Liver (tissue), 9 donors: ENCODE measurements around the gene TMEM132E. TPM values are rescaled to one million over a fixed set of nuclear protein-coding genes. Genes with fewer than 3 reads are reported as not detected.

Experiments
- DNase-seq: peaks from one replicate; pipeline ENCODE4 v3.0.0-alpha.2; 2017; ENCODE audit warnings: low spot score
- H3K27ac ChIP-seq, 2 donors: one replicate each; pipeline ENCODE4 v1.7.0; 2013; ENCODE audit warnings: inconsistent platforms in 2 of 2, low read length in 2 of 2, control low read depth in 1 of 2, low read depth in 1 of 2, mild to moderate bottlenecking in 1 of 2
- H3K27me3 ChIP-seq, 4 donors: one replicate each; pipeline versions ENCODE4 v1.6.1 to v1.7.0; 2013; ENCODE audit warnings: low read length in 3 of 4, inconsistent platforms in 1 of 4, mild to moderate bottlenecking in 1 of 4, moderate library complexity in 1 of 4; ENCODE audit not compliant: control insufficient read depth in 4 of 4, insufficient read depth in 4 of 4
- H3K36me3 ChIP-seq, 4 donors: one replicate each; pipeline versions ENCODE4 v1.6.1 to v1.7.0; 2013; ENCODE audit warnings: low read length in 3 of 4, mild to moderate bottlenecking in 3 of 4, low read depth in 1 of 4, moderate library complexity in 1 of 4; ENCODE audit not compliant: control insufficient read depth in 4 of 4, insufficient read depth in 3 of 4
- H3K4me1 ChIP-seq, 4 donors: one replicate each; pipeline versions ENCODE4 v1.6.1 to v1.7.0; 2013; ENCODE audit warnings: low read length in 3 of 4, mild to moderate bottlenecking in 3 of 4, moderate library complexity in 1 of 4; ENCODE audit not compliant: control insufficient read depth in 4 of 4, insufficient read depth in 4 of 4
- H3K4me3 ChIP-seq, 3 donors: one replicate each; pipeline versions ENCODE4 v1.6.1 to v1.7.0; 2013; ENCODE audit warnings: low read length in 3 of 3, control low read depth in 1 of 3, low read depth in 1 of 3, mild to moderate bottlenecking in 1 of 3
- H3K9ac ChIP-seq, 2 donors: one replicate each; pipeline ENCODE4 v1.7.0; 2013; ENCODE audit warnings: low read length in 2 of 2, mild to moderate bottlenecking in 2 of 2, moderate library complexity in 2 of 2, control low read depth in 1 of 2, low read depth in 1 of 2
- H3K9me3 ChIP-seq, 4 donors: one replicate each; pipeline versions ENCODE4 v1.6.1 to v1.7.0; 2013; ENCODE audit warnings: low read length in 3 of 4; ENCODE audit not compliant: control insufficient read depth in 4 of 4
- ATF3 ChIP-seq: IDR thresholded peaks from 2 replicates; pipeline ENCODE4 v1.6.1; 2016; ENCODE audit warnings: antibody characterized with exemption
- EGR1 ChIP-seq, 2 donors: IDR thresholded peaks; 2 replicates each; pipeline ENCODE4 v1.6.1; 2016 to 2018; ENCODE audit warnings: antibody characterized with exemption in 2 of 2, low read depth in 2 of 2
- FOXA1 ChIP-seq: IDR thresholded peaks from 2 replicates; pipeline ENCODE4 v1.6.1; 2016; ENCODE audit warnings: antibody characterized with exemption
- GABPA ChIP-seq, 2 donors: IDR thresholded peaks in 1 of 2; conservative IDR thresholded peaks in 1 of 2; 2 replicates each; pipeline ENCODE4 v1.6.1; 2016; ENCODE audit warnings: antibody characterized with exemption in 2 of 2, mild to moderate bottlenecking in 1 of 2, moderate library complexity in 1 of 2
- HNF4A ChIP-seq, 2 donors: conservative IDR thresholded peaks; 2 replicates each; pipeline ENCODE4 v1.6.1; 2016; ENCODE audit warnings: antibody characterized with exemption in 2 of 2, mild to moderate bottlenecking in 2 of 2
- HNF4G ChIP-seq: IDR thresholded peaks from 2 replicates; pipeline ENCODE4 v1.6.1; 2016; ENCODE audit warnings: antibody characterized with exemption
- JUND ChIP-seq, 2 donors: IDR thresholded peaks; 2 replicates each; pipeline ENCODE4 v1.6.1; 2016; ENCODE audit warnings: antibody characterized with exemption in 2 of 2
- MAX ChIP-seq: IDR thresholded peaks from 2 replicates; pipeline ENCODE4 v1.6.1; 2016; ENCODE audit warnings: antibody characterized with exemption
- NR2F2 ChIP-seq: IDR thresholded peaks from 2 replicates; pipeline ENCODE4 v1.6.1; 2016; ENCODE audit warnings: antibody characterized with exemption
- RAD21 ChIP-seq, 2 donors: IDR thresholded peaks; 2 replicates each; pipeline ENCODE4 v1.6.1; 2016; ENCODE audit warnings: antibody characterized with exemption in 2 of 2, mild to moderate bottlenecking in 2 of 2
- RXRA ChIP-seq, 2 donors: IDR thresholded peaks; 2 replicates each; pipeline ENCODE4 v1.6.1; 2017 to 2018; ENCODE audit warnings: antibody characterized with exemption in 2 of 2, mild to moderate bottlenecking in 1 of 2
- SP1 ChIP-seq: IDR thresholded peaks from 2 replicates; pipeline ENCODE4 v1.6.1; 2018; ENCODE audit warnings: antibody characterized with exemption, mild to moderate bottlenecking
- TAF1 ChIP-seq: conservative IDR thresholded peaks from 2 replicates; pipeline ENCODE4 v1.6.1; 2016; ENCODE audit warnings: antibody characterized with exemption, mild to moderate bottlenecking
- YY1 ChIP-seq: IDR thresholded peaks from 2 replicates; pipeline ENCODE4 v1.6.1; 2016; ENCODE audit warnings: antibody characterized with exemption, mild to moderate bottlenecking
- ZBTB33 ChIP-seq: IDR thresholded peaks from 2 replicates; pipeline ENCODE4 v1.6.1; 2016; ENCODE audit warnings: antibody characterized with exemption
- WGBS: extraction: QIAGEN DNeasy Blood & Tissue Kit; methylation state at CpG from one replicate; pipeline ENCODE4 v1.1.7; 2013; 5-methylcytosine and 5-hydroxymethylcytosine counted together
- polyA plus RNA-seq, 2 donors: library from polyadenylated mRNA; stranded (reverse) in 1 of 2; unstranded in 1 of 2; fragments of 200-250 nt in 1 of 2; fragments of >200 nt in 1 of 2; fragmentation: Nextera tagmentation in 1 of 2; extraction: Ambion mirVana in 1 of 2; gene quantifications; one replicate each; pipeline versions ENCODE4 v1.2.1 to v1.2.3, GENCODE V29; 2013 to 2015
- total RNA-seq, 2 donors: library from RNA; depleted of rRNA; stranded (reverse); fragments of >200 nt; gene quantifications; one replicate each; pipeline ENCODE4 v1.2.3, GENCODE V29; 2014
- TF ChIP-seq, protein P1 (sequence below): fragments of 150-350 bp; IDR thresholded peaks from 2 replicates; pipeline ENCODE4 v1.5.1; 2017; ENCODE audit warnings: improper control_type of control experiment, low read depth, low read length; ENCODE audit not compliant: missing input control
- donor health status: healthy.
- donor health status: healthy.
- donor health status: healthy.
- donor health status: healthy.
- donor health status: healthy.

TMEM132E gene
- total and polyA plus RNA-seq, 4 donors, result 0.25 to 1.2 (median 0.46) TPM; not detected in 1

DNA sequence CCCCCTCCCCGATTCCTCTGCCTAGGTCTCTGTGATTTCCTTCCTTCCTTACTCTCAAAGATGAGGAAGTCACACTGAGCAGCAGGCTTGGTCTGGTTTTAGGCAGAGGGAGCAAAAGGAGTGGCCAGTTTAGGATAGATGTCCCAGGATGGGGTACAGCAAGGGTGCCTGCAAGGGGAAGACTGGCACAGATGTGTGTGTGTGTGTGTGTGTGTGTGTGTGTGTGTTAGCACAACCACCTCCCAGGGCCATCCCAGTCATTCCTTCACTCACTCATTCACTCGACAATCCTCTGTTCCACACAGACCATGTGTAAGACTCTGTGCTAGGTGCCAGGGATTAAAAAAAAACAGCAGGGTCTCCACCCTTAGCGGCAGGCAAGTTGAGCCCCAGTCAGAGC is 35.9 kb downstream of the TMEM132E start:
- no peak overlapping the region for H3K9ac ChIP-seq
- no peak overlapping the region for H3K27ac ChIP-seq
- H3K36me3 ChIP-seq, result no peaks in the 10 kb centered on the region
- H3K4me3 ChIP-seq, result no peak overlapping the region
- peaks cover 0 to 3% (median under 1%) of the 10 kb centered on the region in 4 donors for H3K27me3 ChIP-seq
- H3K4me1 ChIP-seq, result no peaks in the 10 kb centered on the region
- no peaks in the 10 kb centered on the region for H3K9me3 ChIP-seq
- TF ChIP-seq, protein P1, sequence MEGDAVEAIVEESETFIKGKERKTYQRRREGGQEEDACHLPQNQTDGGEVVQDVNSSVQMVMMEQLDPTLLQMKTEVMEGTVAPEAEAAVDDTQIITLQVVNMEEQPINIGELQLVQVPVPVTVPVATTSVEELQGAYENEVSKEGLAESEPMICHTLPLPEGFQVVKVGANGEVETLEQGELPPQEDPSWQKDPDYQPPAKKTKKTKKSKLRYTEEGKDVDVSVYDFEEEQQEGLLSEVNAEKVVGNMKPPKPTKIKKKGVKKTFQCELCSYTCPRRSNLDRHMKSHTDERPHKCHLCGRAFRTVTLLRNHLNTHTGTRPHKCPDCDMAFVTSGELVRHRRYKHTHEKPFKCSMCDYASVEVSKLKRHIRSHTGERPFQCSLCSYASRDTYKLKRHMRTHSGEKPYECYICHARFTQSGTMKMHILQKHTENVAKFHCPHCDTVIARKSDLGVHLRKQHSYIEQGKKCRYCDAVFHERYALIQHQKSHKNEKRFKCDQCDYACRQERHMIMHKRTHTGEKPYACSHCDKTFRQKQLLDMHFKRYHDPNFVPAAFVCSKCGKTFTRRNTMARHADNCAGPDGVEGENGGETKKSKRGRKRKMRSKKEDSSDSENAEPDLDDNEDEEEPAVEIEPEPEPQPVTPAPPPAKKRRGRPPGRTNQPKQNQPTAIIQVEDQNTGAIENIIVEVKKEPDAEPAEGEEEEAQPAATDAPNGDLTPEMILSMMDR, result no peak
- no peak for TF ChIP-seq JUND (IDR thresholded peaks at IDR 0.05)
- no peak for TF ChIP-seq SP1
- 61% methylated on average over 3 of the region's 3 CpGs for WGBS
- DNase-seq, result no peak

GRCh38 chr17:34616148-34616547 is 36.8 kb downstream of the TMEM132E start:
- Histone ChIP-seq H3K4me3 (no peak overlapping the region), H3K27ac (no peak overlapping the region), H3K9ac (no peak overlapping the region), H3K27me3 (peaks cover 0 to 3% (median under 1%) of the 10 kb centered on the region in 4 donors), H3K4me1 (no peaks in the 10 kb centered on the region), H3K36me3 (no peaks in the 10 kb centered on the region), H3K9me3 (no peaks in the 10 kb centered on the region)
- no peak for DNase-seq
- WGBS, result 29% methylated on average over 3 of the region's 3 CpGs
- TF ChIP-seq MAX, result no peak
- no peak for TF ChIP-seq JUND (IDR thresholded peaks at IDR 0.05)
- TF ChIP-seq HNF4G, result no peak
- TF ChIP-seq HNF4A (conservative IDR thresholded peaks at IDR 0.05), result no peak
- TF ChIP-seq NR2F2, result no peak
- TF ChIP-seq SP1, result no peak
- no peak for TF ChIP-seq TAF1
- no peak for TF ChIP-seq EGR1 (IDR thresholded peaks at IDR 0.05; ENCODE audit: low read depth in 2 of 2)
- TF ChIP-seq YY1, result no peak
- no peak for TF ChIP-seq RAD21 (IDR thresholded peaks at IDR 0.05)
- no peak for TF ChIP-seq RXRA (IDR thresholded peaks at IDR 0.05)
- no peak for TF ChIP-seq GABPA (IDR thresholded peaks at IDR 0.05 in 1 of 2, conservative IDR thresholded peaks at IDR 0.05 in 1 of 2)
- no peak for TF ChIP-seq ZBTB33
- TF ChIP-seq FOXA1, result no peak
- TF ChIP-seq, protein P1, result no peak
- TF ChIP-seq ATF3, result no peak
